IMR-90 (cell line): ENCODE measurements around the gene FAM81A. TPM values are rescaled to one million over a fixed set of nuclear protein-coding genes. Genes with fewer than 3 reads are reported as not detected.

Experiments used
- ATAC-seq: fragments of 200-7000 bp; cut with Tn5 transposase; 2 replicates; pipeline ENCODE4 v1.9.1; 2020; ENCODE audit warnings: low read depth, mild to moderate bottlenecking, moderate library complexity
- BruUV-seq: library from RNA; stranded (reverse); fragments of 400-500 nt; replicated peaks from 2 replicates; lab custom pipeline; 2021; lab: Mats Ljungman, UMichigan
- CTCF ChIA-PET: fragments of 300-600 bp; formaldehyde crosslinking; extraction: SDS; loops from one replicate; lab custom pipeline; 2021; ENCODE audit warnings: antibody characterized with exemption; lab: Yijun Ruan, JAX
- POLR2A ChIA-PET: fragments of 300-600 bp; sonication (Branson Sonifier 250); formaldehyde crosslinking; loops from one replicate; lab custom pipeline; 2022; ENCODE audit warnings: antibody characterized with exemption; ENCODE audit not compliant: unreplicated experiment; lab: Charles Lee
- DNase-seq: peaks from one replicate; pipeline ENCODE4 v3.0.0; 2013
- H2AFZ ChIP-seq: replicated peaks from 2 replicates; pipeline ENCODE3; 2013; ENCODE audit warnings: low read length, mild to moderate bottlenecking; ENCODE audit not compliant: poor library complexity
- H2AK5ac ChIP-seq: 2 replicates; pipeline ENCODE4 v1.6.1; 2013; ENCODE audit warnings: low read depth, low read length, inconsistent platforms
- H2AK9ac ChIP-seq: replicated peaks from 2 replicates; pipeline ENCODE3; 2013; ENCODE audit warnings: mild to moderate bottlenecking, low read depth, low read length, moderate library complexity; ENCODE audit not compliant: poor library complexity
- H2BK120ac ChIP-seq: 2 replicates; pipeline ENCODE4 v1.6.1; 2013; ENCODE audit warnings: low read depth, low read length, inconsistent platforms
- H2BK15ac ChIP-seq: 3 replicates; pipeline ENCODE4 v1.6.1; 2013; ENCODE audit warnings: low read depth, low read length, inconsistent platforms
- H2BK20ac ChIP-seq: 2 replicates; pipeline ENCODE4 v1.6.1; 2013; ENCODE audit warnings: low read depth, mild to moderate bottlenecking, inconsistent platforms, low read length, moderate library complexity
- H2BK5ac ChIP-seq: 2 replicates; pipeline ENCODE4 v1.6.1; 2013; ENCODE audit warnings: mild to moderate bottlenecking, low read depth, low read length, inconsistent platforms; ENCODE audit not compliant: poor library complexity, severe bottlenecking
- H3K14ac ChIP-seq: replicated peaks from 2 replicates; pipeline ENCODE4 v1.6.1; 2013; ENCODE audit warnings: low read depth, low read length, inconsistent platforms
- H3K18ac ChIP-seq: 2 replicates; pipeline ENCODE4 v1.6.1; 2013; ENCODE audit warnings: low read depth, low read length, control low read depth
- H3K23ac ChIP-seq: 2 replicates; pipeline ENCODE4 v1.6.1; 2013; ENCODE audit warnings: low read depth, low read length, inconsistent platforms
- H3K27ac ChIP-seq: 2 replicates; pipeline ENCODE4 v1.5.1; 2013; ENCODE audit warnings: mild to moderate bottlenecking, control low read depth, low read length; ENCODE audit not compliant: insufficient read depth
- H3K27me3 ChIP-seq: 2 replicates; pipeline ENCODE4 v1.6.1; 2013; ENCODE audit warnings: low read length; ENCODE audit not compliant: control insufficient read depth, insufficient read depth
- H3K36me3 ChIP-seq: 2 replicates; pipeline ENCODE4 v1.6.1; 2013; ENCODE audit warnings: low read length, mixed read lengths; ENCODE audit not compliant: control insufficient read depth, insufficient read depth
- H3K4ac ChIP-seq: 2 replicates; pipeline ENCODE4 v1.6.1; 2013; ENCODE audit warnings: low read depth, low read length, inconsistent platforms
- H3K4me1 ChIP-seq: 2 replicates; pipeline ENCODE4 v1.6.1; 2013; ENCODE audit warnings: low read length, mixed read lengths; ENCODE audit not compliant: control insufficient read depth, insufficient read depth
- H3K4me2 ChIP-seq: 2 replicates; pipeline ENCODE4 v1.6.1; 2013; ENCODE audit warnings: low read depth, mild to moderate bottlenecking, control low read depth, low read length, moderate library complexity
- H3K4me3 ChIP-seq: 2 replicates; pipeline ENCODE4 v1.5.1; 2013; ENCODE audit warnings: low read depth, mild to moderate bottlenecking, control low read depth, low read length, moderate library complexity; ENCODE audit not compliant: insufficient read depth
- H3K56ac ChIP-seq: 2 replicates; pipeline ENCODE4 v1.6.1; 2013; ENCODE audit warnings: low read length, inconsistent platforms; ENCODE audit not compliant: insufficient read depth; ENCODE audit errors: extremely low read depth
- H3K79me1 ChIP-seq, 2 experiments: 2 replicates each; pipeline ENCODE4 v1.6.1; 2013; ENCODE audit warnings: low read length in 2 of 2, inconsistent platforms in 1 of 2, low read depth in 1 of 2
- H3K9ac ChIP-seq: 2 replicates; pipeline ENCODE4 v1.6.1; 2013; ENCODE audit warnings: low read depth, low read length, control low read depth
- H3K9me1 ChIP-seq: 2 replicates; pipeline ENCODE4 v1.6.1; 2013; ENCODE audit warnings: low read length, inconsistent platforms; ENCODE audit not compliant: insufficient read depth
- H3K9me3 ChIP-seq: 2 replicates; pipeline ENCODE4 v1.6.1; 2013; ENCODE audit warnings: low read length; ENCODE audit not compliant: control insufficient read depth, insufficient read depth
- H4K20me1 ChIP-seq: 2 replicates; pipeline ENCODE4 v1.6.1; 2013; ENCODE audit warnings: low read length, inconsistent platforms; ENCODE audit not compliant: insufficient read depth
- H4K5ac ChIP-seq: 2 replicates; pipeline ENCODE4 v1.6.1; 2013; ENCODE audit warnings: mild to moderate bottlenecking, low read depth, low read length, control low read depth
- H4K8ac ChIP-seq, 2 experiments: 2 replicates each; pipeline ENCODE4 v1.6.1; 2013; ENCODE audit warnings: low read depth in 2 of 2, low read length in 2 of 2, control low read depth in 1 of 2, inconsistent platforms in 1 of 2
- H4K91ac ChIP-seq: 2 replicates; pipeline ENCODE4 v1.6.1; 2013; ENCODE audit warnings: low read depth, low read length, inconsistent platforms; ENCODE audit not compliant: insufficient read depth
- RCOR1 ChIP-seq: IDR thresholded peaks from 2 replicates; pipeline ENCODE4 v1.6.1; 2012; ENCODE audit warnings: mild to moderate bottlenecking, low read length, improper control_type of control experiment; ENCODE audit not compliant: insufficient replicate concordance
- WGBS, 2 experiments: methylation state at CpG; one replicate each; pipeline versions ENCODE4 v1.1.5 to v1.1.7; 2013; ENCODE audit warnings: missing lambda C conversion rate in 2 of 2; ENCODE audit not compliant: insufficient read length in 1 of 2; ENCODE audit errors: extremely low coverage in 2 of 2; 5-methylcytosine and 5-hydroxymethylcytosine counted together
- dilution Hi-C: fragments of 300-500 bp; cut with HindIII; formaldehyde crosslinking; loops from one replicate; pipeline ENCODE4 v1.14.3; 2018; ENCODE audit warnings: low sequenced_read_pairs; ENCODE audit not compliant: unreplicated experiment
- in situ Hi-C: fragments of 300-500 bp; cut with MboI; formaldehyde crosslinking; loops from 3 replicates; pipeline ENCODE4 v1.14.3; 2019; ENCODE audit warnings: low sequenced_read_pairs, inconsistent platforms, mixed read lengths
- intact Hi-C: fragments of 100-400 bp; cut with micrococcal nuclease; formaldehyde crosslinking; loops from 2 replicates; pipeline ENCODE4 v1.10.0; 2022
- polyA plus RNA-seq, 3 experiments: library from polyadenylated mRNA; depleted of rRNA; stranded (reverse); fragments of >200 nt; gene quantifications; 2 replicates each; pipeline ENCODE4 v1.2.3, GENCODE V29; 2012; ENCODE audit warnings: low replicate concordance in 1 of 3
- total RNA-seq: library from RNA; depleted of rRNA; stranded (reverse); fragments of >200 nt; gene quantifications from 2 replicates; pipeline ENCODE4 v1.2.3, GENCODE V29; 2012

Gene FAM81A
- total and polyA plus RNA-seq, 2 of the 4 experiments (the other 2 are of a cell fraction), result not detected

DNA sequence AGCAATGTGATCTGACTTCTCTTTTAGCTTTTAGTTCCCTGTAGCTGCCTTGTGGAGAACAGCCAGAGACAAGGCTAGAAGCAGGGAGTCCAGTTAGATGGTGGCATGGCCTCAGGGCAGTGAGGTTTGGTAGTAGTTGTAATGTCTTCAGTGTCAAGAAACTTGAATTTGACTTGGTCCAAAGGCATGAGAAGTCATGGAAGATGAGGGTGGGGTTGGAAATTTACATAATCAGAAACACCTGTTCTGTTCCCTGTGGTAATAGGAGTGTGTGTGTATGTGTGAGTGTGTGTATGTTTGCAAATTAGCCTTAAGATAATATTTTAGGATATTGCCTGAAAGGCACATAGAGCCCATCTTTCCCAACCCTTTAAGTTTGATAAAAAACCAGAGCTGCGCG is 118.4 kb downstream of the FAM81A start:
- no peak overlapping the region for H3K4ac ChIP-seq
- no peak overlapping the region for H2BK120ac ChIP-seq
- intact Hi-C loops (no loop called here), in situ Hi-C loops (no loop called here), dilution Hi-C loops (no loop called here)
- DNase-seq (no peak), ATAC-seq (no peak)
- H4K8ac ChIP-seq, result no peak overlapping the region
- POLR2A ChIA-PET, result no interaction called here
- H2BK15ac ChIP-seq, result no peak overlapping the region
- H3K9me1 ChIP-seq, result no peaks in the 10 kb centered on the region
- no peak overlapping the region for H2AK5ac ChIP-seq
- H3K23ac ChIP-seq, result no peak overlapping the region
- H3K79me1 ChIP-seq, result no peaks in the 10 kb centered on the region
- H3K36me3 ChIP-seq, result no peaks in the 10 kb centered on the region
- H3K4me2 ChIP-seq, result no peak overlapping the region
- H3K18ac ChIP-seq, result no peak overlapping the region
- no peak overlapping the region for H3K56ac ChIP-seq
- no peak overlapping the region for H2AFZ ChIP-seq
- no peak overlapping the region for H2BK5ac ChIP-seq
- H3K4me1 ChIP-seq, result no peaks in the 10 kb centered on the region
- no peak overlapping the region for H4K5ac ChIP-seq
- no peak for TF ChIP-seq RCOR1
- no CpG with 5 or more reads among the region's 2 CpGs for WGBS, 2 experiments
- H3K9me3 ChIP-seq, result no peaks in the 10 kb centered on the region
- H4K20me1 ChIP-seq, result no peaks in the 10 kb centered on the region
- H4K91ac ChIP-seq, result no peak overlapping the region
- H3K4me3 ChIP-seq, result no peak overlapping the region
- no peak overlapping the region for H3K14ac ChIP-seq
- CTCF ChIA-PET, result interaction anchor here (1.1 kb wide), 1 partner anchor 23 kb away, joined by 4 read pairs; no protein-coding TSS in a partner anchor
- H3K27ac ChIP-seq, result no peak overlapping the region
- no peak overlapping the region for H2BK20ac ChIP-seq
- H3K27me3 ChIP-seq, result peaks cover 2% of the 10 kb centered on the region
- BruUV-seq, result no TSS peak
- no peak overlapping the region for H3K9ac ChIP-seq
- no peak overlapping the region for H2AK9ac ChIP-seq
